Neuronal stem cell (in vitro differentiated cells): ENCODE measurements around the gene FAM124B.

Experiments used
- DNase-seq: peaks from one replicate; pipeline ENCODE4 v3.0.0-alpha.2; 2013; ENCODE audit warnings: low spot score
- H2AFZ ChIP-seq: one replicate; pipeline ENCODE4 v1.6.1; 2013; ENCODE audit warnings: mild to moderate bottlenecking, low read length, inconsistent platforms
- H2AK5ac ChIP-seq: 2 replicates; pipeline ENCODE4 v1.6.1; 2013; ENCODE audit warnings: low read depth, mild to moderate bottlenecking, inconsistent platforms, low read length, moderate library complexity, mixed read lengths
- H2BK120ac ChIP-seq: 2 replicates; pipeline ENCODE4 v1.6.1; 2013; ENCODE audit warnings: low read depth, mild to moderate bottlenecking, inconsistent platforms, low read length, moderate library complexity, mixed read lengths
- H2BK12ac ChIP-seq: one replicate; pipeline ENCODE4 v1.6.1; 2013; ENCODE audit warnings: low read length, inconsistent platforms
- H2BK15ac ChIP-seq: 2 replicates; pipeline ENCODE4 v1.6.1; 2013; ENCODE audit warnings: mild to moderate bottlenecking, low read length, inconsistent platforms, mixed read lengths
- H2BK5ac ChIP-seq: one replicate; pipeline ENCODE4 v1.6.1; 2013; ENCODE audit warnings: inconsistent platforms, mild to moderate bottlenecking, low read length, moderate library complexity
- H3K14ac ChIP-seq: one replicate; pipeline ENCODE4 v1.6.1; 2013; ENCODE audit warnings: low read length, inconsistent platforms
- H3K18ac ChIP-seq: 2 replicates; pipeline ENCODE4 v1.6.1; 2013; ENCODE audit warnings: low read length, inconsistent platforms
- H3K23ac ChIP-seq: 2 replicates; pipeline ENCODE4 v1.6.1; 2013; ENCODE audit warnings: low read depth, mild to moderate bottlenecking, mixed read lengths, low read length, inconsistent platforms; ENCODE audit not compliant: poor library complexity
- H3K27ac ChIP-seq: replicated peaks from 3 replicates; pipeline ENCODE4 v1.5.1; 2013; ENCODE audit warnings: low read length, inconsistent platforms
- H3K27me3 ChIP-seq, 3 experiments: 2 replicates each; pipeline ENCODE4 v1.6.1; 2013; ENCODE audit warnings: low read length in 3 of 3, mild to moderate bottlenecking in 2 of 3, inconsistent platforms in 1 of 3, low read depth in 1 of 3, mixed read lengths in 1 of 3, moderate library complexity in 1 of 3; ENCODE audit not compliant: control insufficient read depth in 3 of 3, insufficient read depth in 3 of 3
- H3K36me3 ChIP-seq, 2 donors: replicated peaks in 1 of 2; 2 replicates each; pipeline ENCODE4 v1.6.1; 2013; ENCODE audit warnings: low read length in 2 of 2; ENCODE audit not compliant: control insufficient read depth in 2 of 2, insufficient read depth in 2 of 2
- H3K4ac ChIP-seq: 2 replicates; pipeline ENCODE4 v1.6.1; 2013; ENCODE audit warnings: inconsistent platforms, mild to moderate bottlenecking, low read length, moderate library complexity
- H3K4me1 ChIP-seq, 2 donors: 1 replicate in 1 of 2; 2 replicates in 1 of 2; pipeline ENCODE4 v1.6.1; 2013; ENCODE audit warnings: low read length in 2 of 2, low read depth in 1 of 2; ENCODE audit not compliant: control insufficient read depth in 2 of 2, insufficient read depth in 1 of 2
- H3K4me2 ChIP-seq: one replicate; pipeline ENCODE4 v1.6.1; 2013; ENCODE audit warnings: mild to moderate bottlenecking, low read length, inconsistent platforms; ENCODE audit not compliant: insufficient read depth, poor library complexity, severe bottlenecking
- H3K4me3 ChIP-seq, 2 donors: 2 replicates each; pipeline ENCODE4 v1.5.1; 2013; ENCODE audit warnings: low read length in 2 of 2, mild to moderate bottlenecking in 2 of 2, inconsistent platforms in 1 of 2, moderate library complexity in 1 of 2
- H3K79me1 ChIP-seq: one replicate; pipeline ENCODE4 v1.6.1; 2013; ENCODE audit warnings: low read depth, mild to moderate bottlenecking, inconsistent platforms, low read length, moderate library complexity
- H3K9ac ChIP-seq: one replicate; pipeline ENCODE4 v1.6.1; 2013; ENCODE audit warnings: mild to moderate bottlenecking, low read depth, low read length, inconsistent platforms; ENCODE audit not compliant: poor library complexity
- H3K9me3 ChIP-seq, 2 donors: replicated peaks in 1 of 2; 2 replicates each; pipeline versions ENCODE3 to v1.6.1; 2013; ENCODE audit warnings: low read length in 2 of 2, mild to moderate bottlenecking in 2 of 2, inconsistent platforms in 1 of 2, low read depth in 1 of 2, mixed read lengths in 1 of 2, moderate library complexity in 1 of 2; ENCODE audit not compliant: control insufficient read depth in 2 of 2, insufficient read depth in 1 of 2
- H4K8ac ChIP-seq: one replicate; pipeline ENCODE4 v1.6.1; 2013; ENCODE audit warnings: low read depth, mild to moderate bottlenecking, inconsistent platforms, low read length, moderate library complexity
- H4K91ac ChIP-seq: one replicate; pipeline ENCODE4 v1.6.1; 2013; ENCODE audit warnings: low read length, low read depth, mild to moderate bottlenecking, inconsistent platforms; ENCODE audit not compliant: poor library complexity
- WGBS, 2 donors: extraction: QIAGEN DNeasy Blood & Tissue Kit; methylation state at CpG; one replicate each; pipeline ENCODE4 v1.1.7; 2013; ENCODE audit warnings: missing lambda C conversion rate in 2 of 2, mixed read lengths in 1 of 2; ENCODE audit not compliant: insufficient read length in 2 of 2, insufficient replicate concordance in 1 of 2; ENCODE audit errors: extremely low coverage in 2 of 2; 5-methylcytosine and 5-hydroxymethylcytosine counted together

The FAM124B gene

DNA sequence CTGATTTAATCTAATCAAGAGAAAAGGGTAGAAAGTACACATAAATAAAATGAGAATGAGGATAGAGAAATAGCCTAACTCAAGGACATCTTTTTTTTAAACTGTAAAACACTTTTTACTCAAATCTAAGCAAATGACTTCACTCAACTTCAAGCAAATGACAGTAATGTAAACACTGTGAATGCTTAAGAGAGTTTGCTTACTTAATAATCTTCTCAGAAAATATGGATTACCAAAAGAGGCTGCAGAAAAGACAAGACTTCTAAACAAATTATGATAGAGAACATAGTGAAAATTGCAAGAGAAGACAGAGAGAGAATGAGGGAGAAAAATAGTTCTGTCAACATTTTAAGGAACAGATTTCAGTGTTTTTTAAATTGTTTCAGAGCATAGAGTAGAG is 52.5 kb downstream of the FAM124B start:
- Histone ChIP-seq H3K23ac (no peak overlapping the region), H3K79me1 (no peaks in the 10 kb centered on the region), H3K18ac (no peak overlapping the region), H4K91ac (no peak overlapping the region), H3K4me1 (peaks cover 0 to 2% of the 10 kb centered on the region in 2 donors), H3K4me3 (no peak overlapping the region), H3K27ac (no peak overlapping the region), H4K8ac (no peak overlapping the region), H3K14ac (no peak overlapping the region), H3K9ac (no peak overlapping the region), H3K4ac (no peak overlapping the region), H2BK12ac (no peak overlapping the region), H3K36me3 (no peaks in the 10 kb centered on the region), H2BK15ac (no peak overlapping the region), H2AK5ac (no peak overlapping the region), H2BK120ac (no peak overlapping the region), H3K9me3 (peaks cover 0 to 4% of the 10 kb centered on the region in 2 donors), H3K4me2 (no peak overlapping the region), H2AFZ (no peak overlapping the region), H2BK5ac (no peak overlapping the region), H3K27me3 (no peaks in the 10 kb centered on the region)
- DNase-seq, result no peak

DNA sequence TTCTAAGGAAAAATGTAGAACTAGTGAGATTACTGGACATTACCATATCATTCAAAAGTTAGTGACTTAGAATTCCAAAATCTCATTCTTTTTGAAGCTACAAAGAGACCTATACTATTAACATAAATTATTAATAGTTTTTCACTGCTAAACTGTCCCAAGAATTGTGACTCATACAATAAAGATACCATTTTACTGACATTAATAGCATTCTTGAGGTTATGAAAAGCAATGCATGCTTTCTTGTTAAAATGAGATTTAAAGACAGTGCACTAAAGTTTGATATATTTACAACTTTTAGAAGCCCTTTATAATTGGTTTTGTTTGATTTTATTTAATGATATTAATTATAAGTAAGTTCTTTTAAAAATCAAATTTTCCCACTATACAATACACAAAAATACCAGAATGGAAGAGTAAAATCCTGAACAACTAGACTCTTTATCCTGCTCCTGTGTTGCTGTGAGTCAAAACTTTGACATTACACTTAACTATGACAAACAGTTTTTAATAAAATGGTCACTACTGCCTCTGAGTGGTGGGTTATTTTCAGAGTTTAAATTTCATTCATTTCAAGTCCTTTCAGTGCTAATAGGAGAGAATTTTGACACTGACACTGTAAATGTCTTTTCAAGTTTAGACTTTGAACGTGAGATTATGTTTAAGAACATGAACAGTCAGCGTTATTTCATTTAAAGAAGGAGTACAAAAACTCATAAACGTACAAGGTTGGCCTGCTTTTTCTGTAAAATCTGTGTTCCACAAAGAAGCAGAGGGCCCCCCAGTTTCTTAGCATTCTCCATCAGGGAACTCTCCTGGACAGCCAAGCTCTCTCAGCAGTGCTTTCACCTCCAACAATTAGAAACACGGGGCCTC is 54.5 kb downstream of the FAM124B start:
- no CpG with 5 or more reads among the region's 4 CpGs for WGBS, 2 donors
- Histone ChIP-seq H2AFZ (no peak overlapping the region), H4K91ac (no peak overlapping the region), H2BK12ac (no peak overlapping the region), H3K27me3 (no peaks in the 10 kb centered on the region), H4K8ac (no peak overlapping the region), H3K4me2 (no peak overlapping the region), H3K14ac (no peak overlapping the region), H3K9me3 (peaks cover 0 to 4% of the 10 kb centered on the region in 2 donors), H2BK15ac (no peak overlapping the region), H2AK5ac (no peak overlapping the region), H3K4me3 (no peak overlapping the region), H3K9ac (no peak overlapping the region), H3K27ac (no peak overlapping the region), H3K79me1 (no peaks in the 10 kb centered on the region), H3K23ac (no peak overlapping the region), H3K18ac (no peak overlapping the region), H2BK120ac (no peak overlapping the region), H3K4ac (no peak overlapping the region), H3K36me3 (no peaks in the 10 kb centered on the region), H3K4me1 (peaks cover 0 to 7% of the 10 kb centered on the region in 2 donors), H2BK5ac (no peak overlapping the region)
- DNase-seq, result no peak

DNA sequence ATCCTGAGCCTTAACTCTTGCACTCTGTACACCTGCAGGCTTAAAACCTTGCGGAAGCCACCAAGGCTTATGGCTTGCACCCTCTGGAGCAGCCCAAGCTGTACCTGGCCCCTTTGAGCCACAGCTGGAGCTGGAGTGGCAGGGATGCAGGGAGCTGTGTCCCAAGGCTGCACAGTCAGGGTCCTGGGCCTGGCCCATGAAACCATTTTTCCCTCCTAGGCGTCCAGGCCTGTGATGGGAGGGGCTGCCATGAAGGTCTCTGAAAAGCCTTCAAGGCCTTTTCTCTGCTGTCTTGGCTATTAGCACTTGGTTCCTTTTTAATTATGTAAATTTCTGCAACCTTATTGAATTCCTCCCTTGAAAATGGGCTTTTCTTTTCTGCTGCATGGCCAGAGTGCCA is 56.4 kb downstream of the FAM124B start:
- H3K4ac ChIP-seq, result no peak overlapping the region
- no peak overlapping the region for H2BK15ac ChIP-seq
- H3K4me2 ChIP-seq, result no peak overlapping the region
- no peak overlapping the region for H3K27ac ChIP-seq
- H2BK5ac ChIP-seq, result no peak overlapping the region
- no peaks in the 10 kb centered on the region for H3K36me3 ChIP-seq
- no peak overlapping the region for H3K9ac ChIP-seq
- no peak overlapping the region for H2AFZ ChIP-seq
- no CpG with 5 or more reads among the region's 2 CpGs for WGBS, 2 donors
- H2AK5ac ChIP-seq, result peak overlapping the region; percentile 67
- no peak overlapping the region for H3K14ac ChIP-seq
- H3K18ac ChIP-seq, result no peak overlapping the region
- no peak overlapping the region for H2BK120ac ChIP-seq
- no peaks in the 10 kb centered on the region for H3K27me3 ChIP-seq
- no peak overlapping the region for H2BK12ac ChIP-seq
- H3K23ac ChIP-seq, result no peak overlapping the region
- peaks cover 0 to 5% of the 10 kb centered on the region in 2 donors for H3K4me1 ChIP-seq
- no peak overlapping the region for H3K4me3 ChIP-seq
- no peak overlapping the region for H4K91ac ChIP-seq
- DNase-seq, result no peak
- no peaks in the 10 kb centered on the region for H3K79me1 ChIP-seq
- H4K8ac ChIP-seq, result no peak overlapping the region
- H3K9me3 ChIP-seq, result peaks cover 0 to 4% of the 10 kb centered on the region in 2 donors

DNA sequence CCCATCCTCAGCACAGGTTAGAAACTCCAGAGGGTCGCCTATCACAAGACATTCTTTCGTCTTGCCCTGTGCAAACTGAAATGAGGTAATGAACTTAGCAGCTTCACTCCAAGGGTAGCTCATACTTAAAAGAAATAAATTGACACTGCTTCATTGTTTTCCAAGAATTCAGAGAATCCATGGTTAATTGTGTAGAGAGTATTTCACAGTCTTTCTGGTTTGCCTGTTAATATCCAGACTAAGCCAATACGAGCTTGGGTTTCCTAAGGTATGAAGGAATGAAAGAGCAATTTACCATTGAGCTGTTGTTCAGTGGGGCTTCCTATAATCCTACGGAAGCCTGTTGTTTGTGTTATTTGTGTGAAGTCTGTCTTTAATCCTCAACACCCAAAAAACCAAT is 58.7 kb downstream of the FAM124B start:
- H4K8ac ChIP-seq, result no peak overlapping the region
- no peak overlapping the region for H2BK120ac ChIP-seq
- H3K27me3 ChIP-seq, result no peaks in the 10 kb centered on the region
- H3K4me3 ChIP-seq, result no peak overlapping the region
- H3K18ac ChIP-seq, result no peak overlapping the region
- no peak overlapping the region for H3K9ac ChIP-seq
- WGBS, 2 donors, result no CpG with 5 or more reads among the region's 4 CpGs
- H3K23ac ChIP-seq, result no peak overlapping the region
- H3K4me2 ChIP-seq, result no peak overlapping the region
- peak; percentile 4 for DNase-seq
- no peak overlapping the region for H3K14ac ChIP-seq
- no peak overlapping the region for H2AK5ac ChIP-seq
- H3K4ac ChIP-seq, result no peak overlapping the region
- no peak overlapping the region for H2BK5ac ChIP-seq
- H3K36me3 ChIP-seq, result no peaks in the 10 kb centered on the region
- H3K9me3 ChIP-seq, result peaks cover 0 to 4% of the 10 kb centered on the region in 2 donors
- H3K27ac ChIP-seq, result no peak overlapping the region
- H4K91ac ChIP-seq, result no peak overlapping the region
- no peak overlapping the region for H2BK15ac ChIP-seq
- H3K4me1 ChIP-seq, result peaks cover 0 to 5% of the 10 kb centered on the region in 2 donors
- no peaks in the 10 kb centered on the region for H3K79me1 ChIP-seq
- no peak overlapping the region for H2BK12ac ChIP-seq
- no peak overlapping the region for H2AFZ ChIP-seq
